Kasumi-1 (cell line): ENCODE results near the gene TBC1D3D.
"Not testable (repeated sequence)": the region's sequence is repeated elsewhere in the genome, so short reads cannot be mapped to it uniquely, and the experiment has no call there.

Source experiments
- DNase-seq, 2 experiments: peaks; one replicate each; lab custom pipeline; 2025; lab: John Stamatoyannopoulos, UW

TBC1D3D gene

GRCh38 chr17:38003676-38004075, at the start of gene TBC1D3D:
TSS of gene TBC1D3D (plus strand) at chr17:38003976. CDS start at chr17:38005561, 1,585 bp downstream.
- not testable (repeated sequence) for DNase-seq

- DNase-seq, result not testable (repeated sequence)
Observed at GRCh38 chr17:37988960-37989359, 14.8 kb upstream of the TBC1D3D start, which contains the start of gene TBC1D3L. TSS of gene TBC1D3L (minus strand) at chr17:37989060. CDS start at chr17:37987520, 1,540 bp downstream.
